Uterus (tissue), 2 donors: ENCODE data around the gene KCNJ3.

Experiments used
- POLR2A ChIP-seq, 2 donors: fragments of 450-650 bp; IDR thresholded peaks; one replicate each; pipeline ENCODE4 v1.6.1; 2016; ENCODE audit warnings: antibody characterized with exemption in 2 of 2, mild to moderate bottlenecking in 1 of 2, moderate library complexity in 1 of 2
- TF ChIP-seq, protein P1 (sequence below), 4 experiments: fragments of 200-600 bp in 2 of 4; fragments of 450-650 bp in 2 of 4; sonication (generic) in 2 of 4; IDR thresholded peaks; one replicate each; pipeline ENCODE4 v1.5.1; 2016 to 2019; ENCODE audit warnings: antibody characterized with exemption in 4 of 4, mild to moderate bottlenecking in 2 of 4, moderate library complexity in 1 of 4

DNA sequence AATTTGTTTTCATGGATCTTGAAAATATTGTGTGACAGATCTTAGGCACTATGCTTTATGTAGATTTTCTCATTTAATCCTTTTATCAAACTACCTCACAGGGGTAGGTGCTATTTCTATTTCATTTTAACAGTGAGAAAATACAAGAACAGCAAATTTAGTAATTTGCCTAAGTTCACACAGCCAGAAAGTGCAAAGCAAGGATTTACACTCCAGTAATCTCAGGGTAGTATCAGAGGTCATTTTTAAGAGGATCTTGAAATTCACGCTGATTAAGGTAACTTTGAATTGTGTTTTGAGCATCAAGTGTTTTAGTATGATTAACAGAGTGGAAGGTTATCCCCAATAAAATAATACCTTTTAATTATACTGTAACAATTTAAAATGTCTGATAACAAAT, 10.1 kb upstream of the KCNJ3 start:
- TF ChIP-seq, protein P1, sequence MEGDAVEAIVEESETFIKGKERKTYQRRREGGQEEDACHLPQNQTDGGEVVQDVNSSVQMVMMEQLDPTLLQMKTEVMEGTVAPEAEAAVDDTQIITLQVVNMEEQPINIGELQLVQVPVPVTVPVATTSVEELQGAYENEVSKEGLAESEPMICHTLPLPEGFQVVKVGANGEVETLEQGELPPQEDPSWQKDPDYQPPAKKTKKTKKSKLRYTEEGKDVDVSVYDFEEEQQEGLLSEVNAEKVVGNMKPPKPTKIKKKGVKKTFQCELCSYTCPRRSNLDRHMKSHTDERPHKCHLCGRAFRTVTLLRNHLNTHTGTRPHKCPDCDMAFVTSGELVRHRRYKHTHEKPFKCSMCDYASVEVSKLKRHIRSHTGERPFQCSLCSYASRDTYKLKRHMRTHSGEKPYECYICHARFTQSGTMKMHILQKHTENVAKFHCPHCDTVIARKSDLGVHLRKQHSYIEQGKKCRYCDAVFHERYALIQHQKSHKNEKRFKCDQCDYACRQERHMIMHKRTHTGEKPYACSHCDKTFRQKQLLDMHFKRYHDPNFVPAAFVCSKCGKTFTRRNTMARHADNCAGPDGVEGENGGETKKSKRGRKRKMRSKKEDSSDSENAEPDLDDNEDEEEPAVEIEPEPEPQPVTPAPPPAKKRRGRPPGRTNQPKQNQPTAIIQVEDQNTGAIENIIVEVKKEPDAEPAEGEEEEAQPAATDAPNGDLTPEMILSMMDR (IDR thresholded peaks at IDR 0.05) = no peak
- TF ChIP-seq POLR2A (IDR thresholded peaks at IDR 0.05) = no peak
